ENCODE measurements around the gene ERG. TPM values are rescaled to one million over a fixed set of nuclear protein-coding genes. Genes with fewer than 3 reads are reported as not detected.

ERG gene
- total and polyA plus RNA-seq, 2 experiments from 2014 or later: 0.14 to 0.44 TPM

GRCh38 chr21:38384238-38384560 is 114.1 kb downstream of the ERG start:
- Histone ChIP-seq H3K4me2 (no peak overlapping the region), H3K4me3 (no peak overlapping the region), H3F3A (replicated peaks; ENCODE audit: low read depth) (no peaks in the 10 kb centered on the region), H3K9me2 (ENCODE audit: insufficient read depth) (peaks cover 3% of the 10 kb centered on the region; the same call in 1 of the 2 replicates), H3K27me3 (ENCODE audit: insufficient read depth) (no peaks in the 10 kb centered on the region), H4K20me1 (replicated peaks; ENCODE audit: insufficient read depth) (no peaks in the 10 kb centered on the region), H3K4me1 (ENCODE audit: insufficient read depth) (no peaks in the 10 kb centered on the region), H2AFZ (no peak overlapping the region), H3K36me3 (ENCODE audit: insufficient read depth) (no peaks in the 10 kb centered on the region), H3K27ac (ENCODE audit: low read depth) (no peak overlapping the region), H3K79me2 (replicated peaks; ENCODE audit: insufficient read depth) (no peaks in the 10 kb centered on the region)
- Mint-ChIP-seq H3K27me3 (ENCODE audit: insufficient read depth, low read depth, poor library complexity) (no peaks in the 10 kb centered on the region), H3K4me1 (peaks cover 5% of the 10 kb centered on the region; the same call in 2 of the 3 replicates), H3K27ac (no peak overlapping the region), H3K4me3 (no peak overlapping the region), H3K9me3 (no peaks in the 10 kb centered on the region), H3K36me3 (ENCODE audit: low read depth) (no peaks in the 10 kb centered on the region)
- TF ChIP-seq ZNF114 (CRISPR knock-in tag; IDR thresholded peaks at IDR 0.05) (no peak), STAT1 (IDR thresholded peaks at IDR 0.05; ENCODE audit: unreplicated experiment) (no peak), NANOG (IDR thresholded peaks at IDR 0.05; ENCODE audit: borderline replicate concordance) (no peak), EZH2 (IDR thresholded peaks at IDR 0.05; ENCODE audit: low read depth, unreplicated experiment) (no peak), EZH2phosphoT487 (IDR thresholded peaks at IDR 0.05; ENCODE audit: unreplicated experiment) (no peak), JUNB (IDR thresholded peaks at IDR 0.05; ENCODE audit: unreplicated experiment) (no peak), REST (IDR thresholded peaks at IDR 0.05; ENCODE audit: unreplicated experiment) (no peak), POLR2AphosphoS5 (IDR thresholded peaks at IDR 0.05; ENCODE audit: low read depth) (no peak), ZNF331 (CRISPR knock-in tag; IDR thresholded peaks at IDR 0.05; ENCODE audit: low read depth) (no peak), CREB1 (CRISPR knock-in tag; IDR thresholded peaks at IDR 0.05; ENCODE audit: low read depth) (no peak), CTCF (conservative IDR thresholded peaks at IDR 0.05; ENCODE audit: low read depth in 2 of 2) (no peak)
- TF ChIP-seq, protein P1, sequence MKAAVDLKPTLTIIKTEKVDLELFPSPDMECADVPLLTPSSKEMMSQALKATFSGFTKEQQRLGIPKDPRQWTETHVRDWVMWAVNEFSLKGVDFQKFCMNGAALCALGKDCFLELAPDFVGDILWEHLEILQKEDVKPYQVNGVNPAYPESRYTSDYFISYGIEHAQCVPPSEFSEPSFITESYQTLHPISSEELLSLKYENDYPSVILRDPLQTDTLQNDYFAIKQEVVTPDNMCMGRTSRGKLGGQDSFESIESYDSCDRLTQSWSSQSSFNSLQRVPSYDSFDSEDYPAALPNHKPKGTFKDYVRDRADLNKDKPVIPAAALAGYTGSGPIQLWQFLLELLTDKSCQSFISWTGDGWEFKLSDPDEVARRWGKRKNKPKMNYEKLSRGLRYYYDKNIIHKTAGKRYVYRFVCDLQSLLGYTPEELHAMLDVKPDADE (IDR thresholded peaks at IDR 0.05): no peak
- TF ChIP-seq, protein P2, sequence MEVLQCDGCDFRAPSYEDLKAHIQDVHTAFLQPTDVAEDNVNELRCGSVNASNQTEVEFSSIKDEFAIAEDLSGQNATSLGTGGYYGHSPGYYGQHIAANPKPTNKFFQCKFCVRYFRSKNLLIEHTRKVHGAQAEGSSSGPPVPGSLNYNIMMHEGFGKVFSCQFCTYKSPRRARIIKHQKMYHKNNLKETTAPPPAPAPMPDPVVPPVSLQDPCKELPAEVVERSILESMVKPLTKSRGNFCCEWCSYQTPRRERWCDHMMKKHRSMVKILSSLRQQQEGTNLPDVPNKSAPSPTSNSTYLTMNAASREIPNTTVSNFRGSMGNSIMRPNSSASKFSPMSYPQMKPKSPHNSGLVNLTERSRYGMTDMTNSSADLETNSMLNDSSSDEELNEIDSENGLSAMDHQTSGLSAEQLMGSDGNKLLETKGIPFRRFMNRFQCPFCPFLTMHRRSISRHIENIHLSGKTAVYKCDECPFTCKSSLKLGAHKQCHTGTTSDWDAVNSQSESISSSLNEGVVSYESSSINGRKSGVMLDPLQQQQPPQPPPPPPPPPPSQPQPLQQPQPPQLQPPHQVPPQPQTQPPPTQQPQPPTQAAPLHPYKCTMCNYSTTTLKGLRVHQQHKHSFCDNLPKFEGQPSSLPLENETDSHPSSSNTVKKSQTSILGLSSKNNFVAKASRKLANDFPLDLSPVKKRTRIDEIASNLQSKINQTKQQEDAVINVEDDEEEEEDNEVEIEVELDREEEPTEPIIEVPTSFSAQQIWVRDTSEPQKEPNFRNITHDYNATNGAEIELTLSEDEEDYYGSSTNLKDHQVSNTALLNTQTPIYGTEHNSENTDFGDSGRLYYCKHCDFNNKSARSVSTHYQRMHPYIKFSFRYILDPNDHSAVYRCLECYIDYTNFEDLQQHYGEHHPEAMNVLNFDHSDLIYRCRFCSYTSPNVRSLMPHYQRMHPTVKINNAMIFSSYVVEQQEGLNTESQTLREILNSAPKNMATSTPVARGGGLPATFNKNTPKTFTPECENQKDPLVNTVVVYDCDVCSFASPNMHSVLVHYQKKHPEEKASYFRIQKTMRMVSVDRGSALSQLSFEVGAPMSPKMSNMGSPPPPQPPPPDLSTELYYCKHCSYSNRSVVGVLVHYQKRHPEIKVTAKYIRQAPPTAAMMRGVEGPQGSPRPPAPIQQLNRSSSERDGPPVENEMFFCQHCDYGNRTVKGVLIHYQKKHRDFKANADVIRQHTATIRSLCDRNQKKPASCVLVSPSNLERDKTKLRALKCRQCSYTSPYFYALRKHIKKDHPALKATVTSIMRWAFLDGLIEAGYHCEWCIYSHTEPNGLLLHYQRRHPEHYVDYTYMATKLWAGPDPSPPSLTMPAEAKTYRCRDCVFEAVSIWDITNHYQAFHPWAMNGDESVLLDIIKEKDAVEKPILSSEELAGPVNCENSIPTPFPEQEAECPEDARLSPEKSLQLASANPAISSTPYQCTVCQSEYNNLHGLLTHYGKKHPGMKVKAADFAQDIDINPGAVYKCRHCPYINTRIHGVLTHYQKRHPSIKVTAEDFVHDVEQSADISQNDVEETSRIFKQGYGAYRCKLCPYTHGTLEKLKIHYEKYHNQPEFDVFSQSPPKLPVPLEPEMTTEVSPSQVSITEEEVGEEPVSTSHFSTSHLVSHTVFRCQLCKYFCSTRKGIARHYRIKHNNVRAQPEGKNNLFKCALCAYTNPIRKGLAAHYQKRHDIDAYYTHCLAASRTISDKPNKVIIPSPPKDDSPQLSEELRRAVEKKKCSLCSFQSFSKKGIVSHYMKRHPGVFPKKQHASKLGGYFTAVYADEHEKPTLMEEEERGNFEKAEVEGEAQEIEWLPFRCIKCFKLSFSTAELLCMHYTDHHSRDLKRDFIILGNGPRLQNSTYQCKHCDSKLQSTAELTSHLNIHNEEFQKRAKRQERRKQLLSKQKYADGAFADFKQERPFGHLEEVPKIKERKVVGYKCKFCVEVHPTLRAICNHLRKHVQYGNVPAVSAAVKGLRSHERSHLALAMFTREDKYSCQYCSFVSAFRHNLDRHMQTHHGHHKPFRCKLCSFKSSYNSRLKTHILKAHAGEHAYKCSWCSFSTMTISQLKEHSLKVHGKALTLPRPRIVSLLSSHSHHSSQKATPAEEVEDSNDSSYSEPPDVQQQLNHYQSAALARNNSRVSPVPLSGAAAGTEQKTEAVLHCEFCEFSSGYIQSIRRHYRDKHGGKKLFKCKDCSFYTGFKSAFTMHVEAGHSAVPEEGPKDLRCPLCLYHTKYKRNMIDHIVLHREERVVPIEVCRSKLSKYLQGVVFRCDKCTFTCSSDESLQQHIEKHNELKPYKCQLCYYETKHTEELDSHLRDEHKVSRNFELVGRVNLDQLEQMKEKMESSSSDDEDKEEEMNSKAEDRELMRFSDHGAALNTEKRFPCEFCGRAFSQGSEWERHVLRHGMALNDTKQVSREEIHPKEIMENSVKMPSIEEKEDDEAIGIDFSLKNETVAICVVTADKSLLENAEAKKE (CRISPR knock-in tag; IDR thresholded peaks at IDR 0.05): no peak
- ATAC-seq (no peak), DNase-seq (ENCODE audit: low spot score) (no peak)
